ENCODE results near the gene SLC6A17.
A peak's percentile ranks its signal among the peaks of the same experiment; 100 is the strongest.

Gene SLC6A17

GRCh38 chr1:110135666-110136065, 14.6 kb upstream of the SLC6A17 start:
- Histone ChIP-seq H3K27me3 (ENCODE audit: low read depth, low read length) (peaks cover 14% of the 10 kb centered on the region), H3K9me3 (ENCODE audit: control insufficient read depth in 1 of 2, low read length in 2 of 2) (no peaks in the 10 kb centered on the region)

GRCh38 chr1:110136911-110137310, 13.4 kb upstream of the SLC6A17 start:
- H3K9me3 ChIP-seq (ENCODE audit: control insufficient read depth in 1 of 2, low read length in 2 of 2), result no peaks in the 10 kb centered on the region
- peaks cover 0 to 11% of the 10 kb centered on the region in 2 donors for H3K4me1 ChIP-seq (ENCODE audit: control insufficient read depth in 1 of 2, insufficient read depth in 2 of 2, low read length in 2 of 2)
- H3K36me3 ChIP-seq (ENCODE audit: control insufficient read depth in 1 of 2, insufficient read depth in 2 of 2, low read length in 2 of 2), result no peaks in the 10 kb centered on the region
- no peak overlapping the region for H3K4me3 ChIP-seq (ENCODE audit: low read depth in 1 of 2, low read length in 2 of 2)
- H3K27me3 ChIP-seq (ENCODE audit: low read depth, low read length), result peaks cover 7% of the 10 kb centered on the region
- no peak overlapping the region for H3K27ac ChIP-seq (ENCODE audit: low read length)

More at GRCh38 chr1:110135666-110136065, 14.6 kb upstream of the SLC6A17 start:
- Histone ChIP-seq H3K4me3 (ENCODE audit: low read depth in 1 of 2, low read length in 2 of 2) (no peak overlapping the region), H3K4me1 (ENCODE audit: control insufficient read depth in 1 of 2, insufficient read depth in 2 of 2, low read length in 2 of 2) (peaks cover 0 to 11% of the 10 kb centered on the region in 2 donors), H3K27ac (ENCODE audit: low read length) (no peak overlapping the region), H3K36me3 (ENCODE audit: control insufficient read depth in 1 of 2, insufficient read depth in 2 of 2, low read length in 2 of 2) (no peaks in the 10 kb centered on the region)

GRCh38 chr1:110138956-110139355, 11.3 kb upstream of the SLC6A17 start:
- Histone ChIP-seq H3K4me1 (ENCODE audit: control insufficient read depth in 1 of 2, insufficient read depth in 2 of 2, low read length in 2 of 2) (peaks cover 0 to 11% of the 10 kb centered on the region in 2 donors), H3K36me3 (ENCODE audit: control insufficient read depth in 1 of 2, insufficient read depth in 2 of 2, low read length in 2 of 2) (no peaks in the 10 kb centered on the region), H3K27me3 (ENCODE audit: low read depth, low read length) (peaks cover 7% of the 10 kb centered on the region), H3K27ac (ENCODE audit: low read length) (no peak overlapping the region), H3K4me3 (ENCODE audit: low read depth in 1 of 2, low read length in 2 of 2) (no peak overlapping the region), H3K9me3 (ENCODE audit: control insufficient read depth in 1 of 2, low read length in 2 of 2) (no peaks in the 10 kb centered on the region)

GRCh38 chr1:110144366-110144765, 5.9 kb upstream of the SLC6A17 start:
- Histone ChIP-seq H3K27me3 (ENCODE audit: low read depth, low read length) (no peaks in the 10 kb centered on the region), H3K36me3 (ENCODE audit: control insufficient read depth in 1 of 2, insufficient read depth in 2 of 2, low read length in 2 of 2) (no peaks in the 10 kb centered on the region), H3K4me1 (ENCODE audit: control insufficient read depth in 1 of 2, insufficient read depth in 2 of 2, low read length in 2 of 2) (no peaks in the 10 kb centered on the region), H3K27ac (ENCODE audit: low read length) (no peak overlapping the region), H3K4me3 (ENCODE audit: low read depth in 1 of 2, low read length in 2 of 2) (no peak overlapping the region), H3K9me3 (ENCODE audit: control insufficient read depth in 1 of 2, low read length in 2 of 2) (no peaks in the 10 kb centered on the region)

DNA sequence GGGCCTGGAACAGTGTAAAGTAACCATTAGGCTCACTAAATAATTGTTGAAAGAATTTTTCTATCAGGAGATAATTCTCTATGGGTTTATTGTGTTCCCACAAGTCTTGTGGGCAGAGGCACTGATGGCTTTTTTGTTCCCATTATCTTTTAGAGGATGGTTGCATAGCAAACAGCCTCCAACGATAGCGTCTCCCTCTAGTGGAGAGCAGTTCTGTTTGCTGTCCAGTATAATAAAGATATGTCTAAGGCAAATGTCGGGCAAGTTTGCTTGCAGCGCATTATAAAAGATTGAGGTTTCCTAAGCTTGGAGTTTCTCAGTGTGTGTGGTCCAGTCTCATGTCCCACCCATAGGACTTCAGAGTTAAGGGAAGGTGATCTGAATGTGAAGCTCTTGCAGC, 1.3 kb upstream of the SLC6A17 start:
- Histone ChIP-seq H3K27ac (ENCODE audit: low read length) (no peak overlapping the region), H3K36me3 (ENCODE audit: control insufficient read depth in 1 of 2, insufficient read depth in 2 of 2, low read length in 2 of 2) (no peaks in the 10 kb centered on the region), H3K9me3 (ENCODE audit: control insufficient read depth in 1 of 2, low read length in 2 of 2) (no peaks in the 10 kb centered on the region), H3K27me3 (ENCODE audit: low read depth, low read length) (peaks cover 27% of the 10 kb centered on the region), H3K4me3 (ENCODE audit: low read depth in 1 of 2, low read length in 2 of 2) (no peak overlapping the region), H3K4me1 (ENCODE audit: control insufficient read depth in 1 of 2, insufficient read depth in 2 of 2, low read length in 2 of 2) (peaks cover 0 to 14% of the 10 kb centered on the region in 2 donors)

- H3K4me3 ChIP-seq (ENCODE audit: low read depth in 1 of 2, low read length in 2 of 2), result peak overlapping the region in 1 of 2 donors; percentile 56
- H3K9me3 ChIP-seq (ENCODE audit: control insufficient read depth in 1 of 2, low read length in 2 of 2), result no peaks in the 10 kb centered on the region
- peaks cover 0 to 14% of the 10 kb centered on the region in 2 donors for H3K4me1 ChIP-seq (ENCODE audit: control insufficient read depth in 1 of 2, insufficient read depth in 2 of 2, low read length in 2 of 2)
- no peak overlapping the region for H3K27ac ChIP-seq (ENCODE audit: low read length)
- H3K27me3 ChIP-seq (ENCODE audit: low read depth, low read length), result peaks cover 27% of the 10 kb centered on the region
- H3K36me3 ChIP-seq (ENCODE audit: control insufficient read depth in 1 of 2, insufficient read depth in 2 of 2, low read length in 2 of 2), result no peaks in the 10 kb centered on the region
Measured at GRCh38 chr1:110151175-110151669, 928 bp downstream of the SLC6A17 start.

GRCh38 chr1:110152133-110152785, 2.0 kb downstream of the SLC6A17 start:
- no peaks in the 10 kb centered on the region for H3K9me3 ChIP-seq (ENCODE audit: control insufficient read depth in 1 of 2, low read length in 2 of 2)
- peaks cover 0 to 14% of the 10 kb centered on the region in 2 donors for H3K4me1 ChIP-seq (ENCODE audit: control insufficient read depth in 1 of 2, insufficient read depth in 2 of 2, low read length in 2 of 2)
- H3K27ac ChIP-seq (ENCODE audit: low read length), result no peak overlapping the region
- no peaks in the 10 kb centered on the region for H3K36me3 ChIP-seq (ENCODE audit: control insufficient read depth in 1 of 2, insufficient read depth in 2 of 2, low read length in 2 of 2)
- H3K27me3 ChIP-seq (ENCODE audit: low read depth, low read length), result peaks cover 27% of the 10 kb centered on the region
- H3K4me3 ChIP-seq (ENCODE audit: low read depth in 1 of 2, low read length in 2 of 2), result no peak overlapping the region

DNA sequence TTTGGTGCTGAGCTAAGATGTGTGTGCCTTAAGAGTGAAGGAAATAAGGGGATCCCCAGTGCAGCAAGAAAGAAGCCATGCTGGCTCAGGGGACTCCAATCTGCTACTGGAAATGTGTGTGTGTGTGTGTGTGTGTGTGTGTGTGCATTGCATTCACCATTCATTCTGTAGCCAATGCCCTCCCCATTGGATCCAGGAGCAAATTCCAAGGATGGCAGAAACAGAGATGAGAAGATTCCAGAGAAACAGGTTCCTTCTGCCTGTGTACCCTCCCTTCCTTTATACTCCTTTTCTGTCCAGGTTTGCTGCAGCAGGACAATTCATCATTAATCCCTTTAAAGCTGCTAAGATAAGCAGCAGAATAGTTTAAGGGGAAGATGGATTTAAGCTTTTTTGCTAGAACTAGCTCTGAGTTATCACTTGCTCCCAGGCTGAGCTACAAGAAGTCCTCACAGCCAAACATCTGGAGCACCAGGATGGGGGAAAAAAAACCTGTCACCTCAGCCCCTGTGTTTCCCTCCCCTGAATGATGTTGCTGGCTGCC, 3.2 kb downstream of the SLC6A17 start:
- H3K27ac ChIP-seq (ENCODE audit: low read length), result no peak overlapping the region
- H3K4me1 ChIP-seq (ENCODE audit: control insufficient read depth in 1 of 2, insufficient read depth in 2 of 2, low read length in 2 of 2), result peaks cover 0 to 14% of the 10 kb centered on the region in 2 donors
- peaks cover 27% of the 10 kb centered on the region for H3K27me3 ChIP-seq (ENCODE audit: low read depth, low read length)
- H3K9me3 ChIP-seq (ENCODE audit: control insufficient read depth in 1 of 2, low read length in 2 of 2), result no peaks in the 10 kb centered on the region
- no peaks in the 10 kb centered on the region for H3K36me3 ChIP-seq (ENCODE audit: control insufficient read depth in 1 of 2, insufficient read depth in 2 of 2, low read length in 2 of 2)
- no peak overlapping the region for H3K4me3 ChIP-seq (ENCODE audit: low read depth in 1 of 2, low read length in 2 of 2)

DNA sequence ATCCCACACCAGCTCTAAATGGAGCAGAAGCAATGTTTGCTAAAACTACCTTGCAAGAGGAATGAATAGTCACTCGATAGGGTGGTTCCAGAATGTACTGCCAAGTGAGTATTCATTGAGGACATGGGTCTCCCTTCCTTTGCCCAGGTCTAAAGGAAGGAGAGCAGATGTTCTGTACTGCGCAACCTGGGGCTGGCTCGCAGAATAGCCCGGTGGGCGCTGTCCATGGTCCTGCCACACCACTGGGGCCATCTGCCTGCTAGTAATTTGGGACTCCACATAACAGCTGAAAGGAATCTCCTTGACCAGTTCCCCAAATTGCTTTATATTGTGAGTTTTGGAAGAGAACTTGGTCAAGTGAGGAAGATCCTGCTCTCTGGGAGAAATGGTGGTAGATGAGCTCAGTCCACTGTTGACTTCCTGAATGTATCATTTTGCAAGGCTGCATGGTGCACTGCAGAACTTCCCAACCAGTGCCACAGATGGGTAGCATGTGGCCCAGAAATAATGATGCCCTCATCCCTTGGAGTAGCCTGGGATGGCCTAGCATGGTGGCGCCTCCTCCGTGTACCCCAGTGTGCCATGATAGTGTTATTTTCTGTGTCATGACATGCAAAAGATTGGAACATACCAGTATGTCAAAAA, 5.7 kb downstream of the SLC6A17 start:
- no peak overlapping the region for H3K27ac ChIP-seq (ENCODE audit: low read length)
- H3K4me3 ChIP-seq (ENCODE audit: low read depth in 1 of 2, low read length in 2 of 2), result no peak overlapping the region
- H3K4me1 ChIP-seq (ENCODE audit: control insufficient read depth in 1 of 2, insufficient read depth in 2 of 2, low read length in 2 of 2), result peaks cover 0 to 5% of the 10 kb centered on the region in 2 donors
- H3K36me3 ChIP-seq (ENCODE audit: control insufficient read depth in 1 of 2, insufficient read depth in 2 of 2, low read length in 2 of 2), result no peaks in the 10 kb centered on the region
- H3K9me3 ChIP-seq (ENCODE audit: control insufficient read depth in 1 of 2, low read length in 2 of 2), result no peaks in the 10 kb centered on the region
- H3K27me3 ChIP-seq (ENCODE audit: low read depth, low read length), result peaks cover 19% of the 10 kb centered on the region

DNA sequence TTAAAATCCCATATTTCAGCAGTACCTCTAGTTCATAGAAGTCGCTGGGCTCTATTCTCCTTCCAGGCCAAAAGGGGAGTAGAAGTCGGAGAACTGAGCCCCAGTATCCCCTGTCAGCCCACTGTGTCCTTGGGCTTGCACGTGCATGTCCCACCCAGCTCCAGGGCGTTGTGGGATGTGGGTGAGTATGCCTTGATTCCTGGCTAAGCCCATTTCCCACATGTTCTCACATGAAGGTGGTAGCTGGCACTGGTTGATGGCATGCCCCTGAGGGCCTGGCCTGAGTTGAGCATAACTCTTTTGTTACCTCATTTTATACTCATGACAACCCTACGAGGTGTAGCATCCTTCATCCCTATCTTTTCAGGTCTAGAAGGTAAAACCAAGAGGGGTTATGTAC, 8.0 kb downstream of the SLC6A17 start:
- H3K9me3 ChIP-seq (ENCODE audit: control insufficient read depth in 1 of 2, low read length in 2 of 2), result peaks cover 0 to 5% of the 10 kb centered on the region in 2 donors
- no peaks in the 10 kb centered on the region for H3K27me3 ChIP-seq (ENCODE audit: low read depth, low read length)
- H3K36me3 ChIP-seq (ENCODE audit: control insufficient read depth in 1 of 2, insufficient read depth in 2 of 2, low read length in 2 of 2), result no peaks in the 10 kb centered on the region
- no peak overlapping the region for H3K27ac ChIP-seq (ENCODE audit: low read length)
- no peak overlapping the region for H3K4me3 ChIP-seq (ENCODE audit: low read depth in 1 of 2, low read length in 2 of 2)
- no peaks in the 10 kb centered on the region for H3K4me1 ChIP-seq (ENCODE audit: control insufficient read depth in 1 of 2, insufficient read depth in 2 of 2, low read length in 2 of 2)

DNA sequence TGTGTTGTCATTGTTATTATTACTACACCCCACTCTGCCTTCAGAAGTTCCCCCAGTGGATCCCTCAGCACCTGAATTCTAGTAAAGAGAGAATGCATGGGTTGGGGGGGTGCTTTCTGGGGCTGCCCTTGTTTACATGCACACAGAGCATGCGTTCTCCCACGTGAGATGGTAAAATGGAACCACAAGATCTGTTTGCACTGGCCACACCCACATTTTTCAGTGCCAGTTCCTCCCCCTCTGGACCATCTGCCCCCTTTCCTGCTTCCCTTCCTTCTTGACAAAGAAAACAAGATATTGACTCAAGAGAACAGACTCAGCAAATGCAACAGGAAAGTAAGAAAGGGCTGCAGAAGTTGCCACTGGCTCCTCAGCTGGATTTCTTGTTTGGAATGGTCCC, 8.9 kb downstream of the SLC6A17 start:
- Histone ChIP-seq H3K36me3 (ENCODE audit: control insufficient read depth in 1 of 2, insufficient read depth in 2 of 2, low read length in 2 of 2) (no peaks in the 10 kb centered on the region), H3K9me3 (ENCODE audit: control insufficient read depth in 1 of 2, low read length in 2 of 2) (peaks cover 0 to 5% of the 10 kb centered on the region in 2 donors), H3K4me3 (ENCODE audit: low read depth in 1 of 2, low read length in 2 of 2) (no peak overlapping the region), H3K27me3 (ENCODE audit: low read depth, low read length) (no peaks in the 10 kb centered on the region), H3K4me1 (ENCODE audit: control insufficient read depth in 1 of 2, insufficient read depth in 2 of 2, low read length in 2 of 2) (no peaks in the 10 kb centered on the region), H3K27ac (ENCODE audit: low read length) (no peak overlapping the region)

All from muscle layer of duodenum (tissue), 2 donors.